WTC11 (cell line): ENCODE data around the gene SETD3.

ENCODE experiments used
- CREM ChIP-seq: sonication (generic); formaldehyde crosslinking; IDR thresholded peaks from 2 replicates; pipeline ENCODE4 v1.8.1; 2022; ENCODE audit warnings: mild to moderate bottlenecking, missing genetic modification reagents, moderate library complexity
- CTCF ChIP-seq: fragments of 200-600 bp; IDR thresholded peaks from 2 replicates; pipeline ENCODE4 v1.8.0; 2022; ENCODE audit warnings: antibody characterized with exemption
- FOXJ3 ChIP-seq: sonication (generic); formaldehyde crosslinking; IDR thresholded peaks from 2 replicates; pipeline ENCODE4 v1.9.0; 2021; ENCODE audit warnings: missing genetic modification reagents, mild to moderate bottlenecking, borderline replicate concordance
- GTF2I ChIP-seq: fragments of 250-450 bp; sonication (Bioruptor Pico); conservative IDR thresholded peaks from 2 replicates; pipeline ENCODE4 v1.4.0; 2021; ENCODE audit warnings: mild to moderate bottlenecking
- IRF2 ChIP-seq: sonication (generic); formaldehyde crosslinking; IDR thresholded peaks from 2 replicates; pipeline ENCODE4 v1.8.0; 2022; ENCODE audit warnings: low read depth, missing genetic modification reagents, borderline replicate concordance
- MAX ChIP-seq: sonication (generic); formaldehyde crosslinking; IDR thresholded peaks from 2 replicates; pipeline ENCODE4 v1.8.0; 2022; ENCODE audit warnings: mild to moderate bottlenecking, missing genetic modification reagents
- MLX ChIP-seq: sonication (generic); formaldehyde crosslinking; IDR thresholded peaks from 2 replicates; pipeline ENCODE4 v1.8.1; 2023; ENCODE audit warnings: mild to moderate bottlenecking, missing genetic modification reagents, moderate library complexity
- NFE2L1 ChIP-seq: sonication (generic); formaldehyde crosslinking; IDR thresholded peaks from 2 replicates; pipeline ENCODE4 v1.8.1; 2023; ENCODE audit warnings: missing genetic modification reagents
- NR2C2 ChIP-seq: sonication (generic); formaldehyde crosslinking; IDR thresholded peaks from 2 replicates; pipeline ENCODE4 v1.8.0; 2022; ENCODE audit warnings: mild to moderate bottlenecking, missing genetic modification reagents
- RELA ChIP-seq: sonication (generic); formaldehyde crosslinking; IDR thresholded peaks from 2 replicates; pipeline ENCODE4 v1.8.1; 2022; ENCODE audit warnings: missing genetic modification reagents, mild to moderate bottlenecking, borderline replicate concordance
- TCF7 ChIP-seq: sonication (generic); formaldehyde crosslinking; IDR thresholded peaks from 2 replicates; pipeline ENCODE4 v1.8.0; 2022; ENCODE audit warnings: mild to moderate bottlenecking, low read depth, missing genetic modification reagents, moderate library complexity
- TP53 ChIP-seq: sonication (generic); formaldehyde crosslinking; IDR thresholded peaks from 2 replicates; pipeline ENCODE4 v1.8.1; 2023; ENCODE audit warnings: mild to moderate bottlenecking, missing genetic modification reagents
- ZBTB21 ChIP-seq: sonication (generic); formaldehyde crosslinking; IDR thresholded peaks from 2 replicates; pipeline ENCODE4 v1.8.1; 2023; ENCODE audit warnings: mild to moderate bottlenecking, missing genetic modification reagents, borderline replicate concordance

GRCh38 chr14:99380402-99380801 lies 100.3 kb downstream of the SETD3 start:
- TF ChIP-seq CTCF (no peak), RELA (CRISPR knock-in tag) (no peak), NFE2L1 (CRISPR knock-in tag) (no peak), TP53 (CRISPR knock-in tag) (no peak), CREM (CRISPR knock-in tag) (no peak), GTF2I (CRISPR knock-in tag) (no peak), FOXJ3 (CRISPR knock-in tag) (no peak), IRF2 (CRISPR knock-in tag) (no peak), NR2C2 (CRISPR knock-in tag) (no peak), TCF7 (CRISPR knock-in tag) (no peak), MAX (no peak), MLX (CRISPR knock-in tag) (no peak), ZBTB21 (CRISPR knock-in tag) (no peak)
